Measurements from ENCODE around the gene THAP10.

DNA sequence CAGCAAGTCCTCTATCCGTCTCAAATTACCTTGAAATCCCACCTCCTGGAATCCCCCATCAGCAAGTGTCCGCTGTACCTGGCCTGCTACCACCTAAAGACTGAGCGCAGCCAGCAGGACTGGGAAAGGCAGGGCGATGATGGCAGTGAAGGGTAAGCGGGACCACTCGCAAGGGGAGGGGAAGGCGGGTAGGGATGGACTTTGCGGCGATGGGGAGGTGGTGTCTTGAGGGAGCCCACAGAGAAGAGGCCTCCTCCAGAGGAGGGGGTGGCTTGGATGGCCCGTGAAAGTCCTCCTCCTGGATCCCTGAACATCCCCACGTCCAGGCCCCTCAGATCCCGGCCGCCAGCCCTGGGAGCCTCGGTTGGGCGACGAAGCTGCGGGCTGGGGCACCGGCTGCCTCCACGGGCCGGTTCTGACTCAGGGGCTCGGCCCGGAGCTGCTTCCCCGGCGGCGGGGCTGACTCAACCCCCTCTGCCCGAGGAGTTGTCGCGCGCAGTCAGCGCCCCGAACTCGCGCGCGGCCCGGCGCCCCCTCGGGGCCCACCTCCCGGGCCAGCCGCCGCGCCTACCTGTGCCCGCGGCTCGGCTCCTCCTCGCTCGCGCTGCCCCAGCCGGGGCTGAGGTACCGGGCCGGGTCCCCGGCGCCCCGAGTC, 38.8 kb downstream of the THAP10 start:
- TF ChIP-seq, protein P1, sequence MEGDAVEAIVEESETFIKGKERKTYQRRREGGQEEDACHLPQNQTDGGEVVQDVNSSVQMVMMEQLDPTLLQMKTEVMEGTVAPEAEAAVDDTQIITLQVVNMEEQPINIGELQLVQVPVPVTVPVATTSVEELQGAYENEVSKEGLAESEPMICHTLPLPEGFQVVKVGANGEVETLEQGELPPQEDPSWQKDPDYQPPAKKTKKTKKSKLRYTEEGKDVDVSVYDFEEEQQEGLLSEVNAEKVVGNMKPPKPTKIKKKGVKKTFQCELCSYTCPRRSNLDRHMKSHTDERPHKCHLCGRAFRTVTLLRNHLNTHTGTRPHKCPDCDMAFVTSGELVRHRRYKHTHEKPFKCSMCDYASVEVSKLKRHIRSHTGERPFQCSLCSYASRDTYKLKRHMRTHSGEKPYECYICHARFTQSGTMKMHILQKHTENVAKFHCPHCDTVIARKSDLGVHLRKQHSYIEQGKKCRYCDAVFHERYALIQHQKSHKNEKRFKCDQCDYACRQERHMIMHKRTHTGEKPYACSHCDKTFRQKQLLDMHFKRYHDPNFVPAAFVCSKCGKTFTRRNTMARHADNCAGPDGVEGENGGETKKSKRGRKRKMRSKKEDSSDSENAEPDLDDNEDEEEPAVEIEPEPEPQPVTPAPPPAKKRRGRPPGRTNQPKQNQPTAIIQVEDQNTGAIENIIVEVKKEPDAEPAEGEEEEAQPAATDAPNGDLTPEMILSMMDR (IDR thresholded peaks at IDR 0.05) = no peak
- TF ChIP-seq POLR2AphosphoS5 (IDR thresholded peaks at IDR 0.05; ENCODE audit: insufficient read depth in 1 of 2, low read depth in 1 of 2) = peak in 1 of 2 donors; percentile 63
